Trophoblast cell (in vitro differentiated cells and primary cell): ENCODE measurements around the gene FBXO10.

ENCODE experiments used
- DNase-seq, 2 donors: peaks; one replicate each; pipeline ENCODE4 v3.0.0-alpha.2; 2016
- H2AFZ ChIP-seq: 2 replicates; pipeline ENCODE4 v1.6.1; 2013; ENCODE audit warnings: low read length, moderate library complexity, mild to moderate bottlenecking; ENCODE audit not compliant: insufficient read depth, poor library complexity
- H2AK5ac ChIP-seq: 2 replicates; pipeline ENCODE4 v1.6.1; 2013; ENCODE audit warnings: mild to moderate bottlenecking, low read length
- H2BK120ac ChIP-seq: 2 replicates; pipeline ENCODE4 v1.6.1; 2013; ENCODE audit warnings: low read length, mild to moderate bottlenecking, moderate library complexity; ENCODE audit not compliant: insufficient read depth, poor library complexity
- H2BK12ac ChIP-seq: 2 replicates; pipeline ENCODE4 v1.6.1; 2013; ENCODE audit warnings: mild to moderate bottlenecking, low read length, moderate library complexity
- H2BK5ac ChIP-seq: 2 replicates; pipeline ENCODE4 v1.6.1; 2013; ENCODE audit warnings: low read length, low read depth, moderate library complexity, mild to moderate bottlenecking; ENCODE audit not compliant: poor library complexity
- H3K14ac ChIP-seq: 2 replicates; pipeline ENCODE4 v1.6.1; 2013; ENCODE audit warnings: mild to moderate bottlenecking, low read length
- H3K18ac ChIP-seq: 2 replicates; pipeline ENCODE4 v1.6.1; 2013; ENCODE audit warnings: mild to moderate bottlenecking, low read length
- H3K23ac ChIP-seq: 2 replicates; pipeline ENCODE4 v1.6.1; 2013; ENCODE audit warnings: low read length
- H3K27ac ChIP-seq: 2 replicates; pipeline ENCODE4 v1.5.1; 2013; ENCODE audit warnings: low read depth, mild to moderate bottlenecking, inconsistent platforms, low read length, moderate library complexity
- H3K27me3 ChIP-seq: 2 replicates; pipeline ENCODE4 v1.6.1; 2013; ENCODE audit warnings: inconsistent platforms, mild to moderate bottlenecking, low read length, moderate library complexity; ENCODE audit not compliant: insufficient read depth
- H3K36me3 ChIP-seq, 2 experiments: 1 replicate in 1 of 2; 2 replicates in 1 of 2; pipeline ENCODE4 v1.6.1; 2013; ENCODE audit warnings: low read length in 2 of 2, mild to moderate bottlenecking in 2 of 2, moderate library complexity in 1 of 2; ENCODE audit not compliant: insufficient read depth in 2 of 2, control insufficient read depth in 1 of 2
- H3K4ac ChIP-seq: 2 replicates; pipeline ENCODE4 v1.6.1; 2013; ENCODE audit warnings: low read depth, mild to moderate bottlenecking, low read length, moderate library complexity
- H3K4me1 ChIP-seq, 2 experiments: 1 replicate in 1 of 2; 2 replicates in 1 of 2; pipeline ENCODE4 v1.6.1; 2013; ENCODE audit warnings: low read length in 2 of 2, mild to moderate bottlenecking in 2 of 2, moderate library complexity in 1 of 2; ENCODE audit not compliant: insufficient read depth in 2 of 2, control insufficient read depth in 1 of 2
- H3K4me2 ChIP-seq: 2 replicates; pipeline ENCODE4 v1.6.1; 2013; ENCODE audit warnings: inconsistent platforms, mild to moderate bottlenecking, low read length, moderate library complexity
- H3K4me3 ChIP-seq: 2 replicates; pipeline ENCODE4 v1.5.1; 2013; ENCODE audit warnings: mild to moderate bottlenecking, low read depth, low read length, inconsistent platforms
- H3K79me1 ChIP-seq: one replicate; pipeline ENCODE4 v1.6.1; 2013; ENCODE audit warnings: low read length
- H3K79me2 ChIP-seq: 2 replicates; pipeline ENCODE4 v1.6.1; 2013; ENCODE audit warnings: low read length, mild to moderate bottlenecking; ENCODE audit not compliant: control insufficient read depth, insufficient read depth, poor library complexity
- H3K9ac ChIP-seq: 2 replicates; pipeline ENCODE4 v1.6.1; 2013; ENCODE audit warnings: mild to moderate bottlenecking, low read length
- H3K9me3 ChIP-seq: 2 replicates; pipeline ENCODE4 v1.6.1; 2013; ENCODE audit warnings: low read depth, mild to moderate bottlenecking, control low read depth, inconsistent platforms, low read length; ENCODE audit not compliant: insufficient read depth
- H4K12ac ChIP-seq: 2 replicates; pipeline ENCODE4 v1.6.1; 2013; ENCODE audit warnings: low read depth, mild to moderate bottlenecking, low read length, moderate library complexity
- H4K8ac ChIP-seq: 2 replicates; pipeline ENCODE4 v1.6.1; 2013; ENCODE audit warnings: low read depth, mild to moderate bottlenecking, low read length, moderate library complexity
- H4K91ac ChIP-seq: one replicate; pipeline ENCODE4 v1.6.1; 2013; ENCODE audit warnings: low read depth, mild to moderate bottlenecking, low read length, moderate library complexity
- WGBS: extraction: QIAGEN DNeasy Blood & Tissue Kit; methylation state at CpG from one replicate; pipeline ENCODE4 v1.1.7; 2013; ENCODE audit warnings: missing lambda C conversion rate; ENCODE audit not compliant: insufficient read length, insufficient coverage; ENCODE audit errors: extremely low coverage; 5-methylcytosine and 5-hydroxymethylcytosine counted together

FBXO10 gene

GRCh38 chr9:37522971-37523370 lies 53.2 kb downstream of the FBXO10 start:
- DNase-seq, result no peak
- Histone ChIP-seq H3K18ac (no peak overlapping the region), H3K36me3 (peaks cover 32 to 48% of the 10 kb centered on the region in 2 experiments), H3K9me3 (peaks cover 2% of the 10 kb centered on the region), H2BK12ac (no peak overlapping the region), H4K8ac (no peak overlapping the region), H3K27me3 (no peaks in the 10 kb centered on the region), H3K9ac (no peak overlapping the region), H3K79me2 (no peaks in the 10 kb centered on the region), H3K23ac (no peak overlapping the region), H2BK120ac (no peak overlapping the region), H3K79me1 (no peaks in the 10 kb centered on the region), H3K4me1 (no peaks in the 10 kb centered on the region), H2BK5ac (no peak overlapping the region), H2AFZ (no peak overlapping the region), H4K91ac (no peak overlapping the region), H3K4me3 (no peak overlapping the region), H3K14ac (no peak overlapping the region), H3K4ac (no peak overlapping the region), H3K4me2 (no peak overlapping the region), H2AK5ac (no peak overlapping the region), H4K12ac (no peak overlapping the region), H3K27ac (no peak overlapping the region)
- WGBS, result no CpG with 5 or more reads among the region's 2 CpGs

GRCh38 chr9:37521111-37521510 lies 55.1 kb downstream of the FBXO10 start:
- no peak overlapping the region for H4K8ac ChIP-seq
- H2BK120ac ChIP-seq, result no peak overlapping the region
- H3K9me3 ChIP-seq, result peaks cover 3% of the 10 kb centered on the region
- no peaks in the 10 kb centered on the region for H3K27me3 ChIP-seq
- H3K23ac ChIP-seq, result no peak overlapping the region
- H3K4me3 ChIP-seq, result no peak overlapping the region
- no peak overlapping the region for H2BK12ac ChIP-seq
- H4K12ac ChIP-seq, result no peak overlapping the region
- no peak for DNase-seq
- no peak overlapping the region for H3K4ac ChIP-seq
- no peaks in the 10 kb centered on the region for H3K79me1 ChIP-seq
- no peaks in the 10 kb centered on the region for H3K4me1 ChIP-seq
- no peak overlapping the region for H3K18ac ChIP-seq
- H3K36me3 ChIP-seq, result peaks cover 37 to 50% of the 10 kb centered on the region in 2 experiments
- no peak overlapping the region for H2AFZ ChIP-seq
- no peak overlapping the region for H3K14ac ChIP-seq
- no peak overlapping the region for H2BK5ac ChIP-seq
- H3K9ac ChIP-seq, result no peak overlapping the region
- H3K79me2 ChIP-seq, result no peaks in the 10 kb centered on the region
- H2AK5ac ChIP-seq, result no peak overlapping the region
- no CpG with 5 or more reads among the region's 10 CpGs for WGBS
- H3K4me2 ChIP-seq, result no peak overlapping the region
- no peak overlapping the region for H4K91ac ChIP-seq
- no peak overlapping the region for H3K27ac ChIP-seq

GRCh38 chr9:37520641-37521040 lies 55.5 kb downstream of the FBXO10 start:
- Histone ChIP-seq H2AFZ (no peak overlapping the region), H3K27me3 (no peaks in the 10 kb centered on the region), H3K79me1 (no peaks in the 10 kb centered on the region), H2AK5ac (no peak overlapping the region), H2BK12ac (no peak overlapping the region), H3K4me1 (no peaks in the 10 kb centered on the region), H3K4me3 (no peak overlapping the region), H3K9ac (no peak overlapping the region), H3K9me3 (peaks cover 3% of the 10 kb centered on the region), H2BK120ac (no peak overlapping the region), H4K12ac (no peak overlapping the region), H4K8ac (no peak overlapping the region), H3K36me3 (peaks cover 41 to 54% of the 10 kb centered on the region in 2 experiments), H3K18ac (no peak overlapping the region), H3K23ac (no peak overlapping the region), H2BK5ac (no peak overlapping the region), H3K27ac (no peak overlapping the region), H4K91ac (no peak overlapping the region), H3K79me2 (no peaks in the 10 kb centered on the region), H3K4me2 (no peak overlapping the region), H3K14ac (no peak overlapping the region), H3K4ac (no peak overlapping the region)
- no peak for DNase-seq
- no CpG with 5 or more reads among the region's 3 CpGs for WGBS

- no CpG with 5 or more reads among the region's 13 CpGs for WGBS
- H3K36me3 ChIP-seq, result peaks cover 31 to 49% of the 10 kb centered on the region in 2 experiments
- no peak overlapping the region for H2BK120ac ChIP-seq
- H2BK12ac ChIP-seq, result no peak overlapping the region
- no peak overlapping the region for H4K91ac ChIP-seq
- no peak overlapping the region for H3K4me3 ChIP-seq
- no peak overlapping the region for H2AK5ac ChIP-seq
- no peak overlapping the region for H3K14ac ChIP-seq
- no peaks in the 10 kb centered on the region for H3K27me3 ChIP-seq
- no peak overlapping the region for H3K23ac ChIP-seq
- no peak overlapping the region for H3K4me2 ChIP-seq
- H3K18ac ChIP-seq, result no peak overlapping the region
- H3K79me2 ChIP-seq, result no peaks in the 10 kb centered on the region
- H4K12ac ChIP-seq, result no peak overlapping the region
- H3K4me1 ChIP-seq, result no peaks in the 10 kb centered on the region
- H4K8ac ChIP-seq, result no peak overlapping the region
- H3K79me1 ChIP-seq, result no peaks in the 10 kb centered on the region
- H2AFZ ChIP-seq, result no peak overlapping the region
- no peak overlapping the region for H3K9ac ChIP-seq
- no peak overlapping the region for H2BK5ac ChIP-seq
- H3K27ac ChIP-seq, result no peak overlapping the region
- H3K9me3 ChIP-seq, result peaks cover 3% of the 10 kb centered on the region
- no peak overlapping the region for H3K4ac ChIP-seq
- no peak for DNase-seq
Observed at GRCh38 chr9:37517923-37518322, 58.3 kb downstream of the FBXO10 start.
